ENCODE data around the gene SLC29A3.
"Not testable (repeated sequence)": the region's sequence is repeated elsewhere in the genome, so short reads cannot be mapped to it uniquely, and the experiment has no call there.

The SLC29A3 gene

GRCh38 chr10:71348850-71349249 lies 29.8 kb downstream of the SLC29A3 start:
- no peak for DNase-seq

- no peak for DNase-seq
Measured at GRCh38 chr10:71349406-71349805, 30.3 kb downstream of the SLC29A3 start.

DNA sequence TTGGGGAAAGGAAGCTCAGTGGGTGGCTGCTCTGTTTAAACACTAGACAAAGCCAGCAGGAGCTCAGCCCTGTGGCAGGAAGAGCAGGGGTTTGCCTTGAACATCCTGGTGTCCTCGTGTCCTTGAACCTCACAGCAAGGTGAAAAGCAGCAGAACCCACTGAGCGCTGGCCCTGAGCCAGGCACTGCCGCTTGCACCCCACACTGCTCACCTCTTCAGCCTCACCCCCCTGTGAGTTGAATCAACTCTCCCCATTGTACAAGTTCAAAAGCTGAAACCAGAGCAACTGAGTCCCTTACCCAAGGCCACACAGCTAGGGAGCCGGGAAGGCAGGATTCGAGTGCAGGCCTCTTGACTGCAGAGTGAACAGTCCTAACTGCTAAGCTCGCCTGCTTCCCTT lies 32.0 kb downstream of the SLC29A3 start:
- DNase-seq: no peak

GRCh38 chr10:71351628-71352319 lies 32.7 kb downstream of the SLC29A3 start:
- no peak for DNase-seq

GRCh38 chr10:71353639-71354038 lies 34.6 kb downstream of the SLC29A3 start:
- no peak for DNase-seq

- no peak for DNase-seq
Measured at GRCh38 chr10:71354776-71355175, 35.7 kb downstream of the SLC29A3 start.

- DNase-seq: no peak
Measured at GRCh38 chr10:71355886-71356285, 36.8 kb downstream of the SLC29A3 start.

DNA sequence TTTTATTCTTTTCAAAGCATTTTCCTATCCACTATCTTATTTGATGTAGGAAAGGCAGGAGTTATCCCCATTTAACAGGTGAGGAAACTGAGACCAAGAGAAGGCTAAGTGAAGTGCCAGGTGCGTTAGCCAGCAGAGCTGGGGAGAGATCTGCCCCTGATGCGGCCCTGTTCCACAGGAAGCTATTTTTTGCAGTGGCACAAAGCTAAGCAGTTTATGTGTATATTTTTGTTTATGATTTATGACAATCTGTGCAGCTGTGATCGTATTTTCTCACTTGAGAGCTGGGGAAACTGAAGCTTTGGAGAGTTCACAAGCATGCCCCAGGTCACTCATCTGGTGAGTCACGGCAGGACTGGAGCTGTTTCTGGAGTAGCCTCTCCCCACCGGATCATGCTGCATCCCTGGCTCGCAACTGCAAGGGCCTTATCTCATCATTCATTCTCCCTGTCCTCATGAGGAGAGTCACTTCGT lies 38.8 kb downstream of the SLC29A3 start:
- no peak for DNase-seq

- no peak for DNase-seq
Measured at GRCh38 chr10:71358277-71358676, 39.2 kb downstream of the SLC29A3 start.

- DNase-seq: not testable (repeated sequence)
Measured at GRCh38 chr10:71358906-71359305, 39.8 kb downstream of the SLC29A3 start.

GRCh38 chr10:71359364-71360046 lies 40.4 kb downstream of the SLC29A3 start:
- DNase-seq: no peak

DNA sequence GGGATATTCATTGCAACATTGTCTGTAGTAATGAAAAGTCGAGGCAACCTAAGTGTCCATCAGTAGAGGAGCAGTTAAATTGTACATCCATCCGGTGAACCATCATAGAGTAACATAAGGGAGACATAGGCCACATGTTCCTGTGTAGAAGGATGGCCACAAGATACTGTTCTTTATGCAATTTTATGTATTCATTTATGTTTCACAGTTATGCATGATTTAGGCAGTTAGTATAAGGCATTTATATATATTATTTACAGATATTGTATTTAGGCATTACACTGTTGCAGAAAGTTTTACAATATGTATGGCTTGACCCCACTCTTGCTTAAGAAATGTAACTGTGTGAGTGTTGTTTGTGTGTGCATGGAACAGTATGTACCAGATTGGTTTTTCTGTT lies 41.7 kb downstream of the SLC29A3 start:
- DNase-seq: no peak

DNA sequence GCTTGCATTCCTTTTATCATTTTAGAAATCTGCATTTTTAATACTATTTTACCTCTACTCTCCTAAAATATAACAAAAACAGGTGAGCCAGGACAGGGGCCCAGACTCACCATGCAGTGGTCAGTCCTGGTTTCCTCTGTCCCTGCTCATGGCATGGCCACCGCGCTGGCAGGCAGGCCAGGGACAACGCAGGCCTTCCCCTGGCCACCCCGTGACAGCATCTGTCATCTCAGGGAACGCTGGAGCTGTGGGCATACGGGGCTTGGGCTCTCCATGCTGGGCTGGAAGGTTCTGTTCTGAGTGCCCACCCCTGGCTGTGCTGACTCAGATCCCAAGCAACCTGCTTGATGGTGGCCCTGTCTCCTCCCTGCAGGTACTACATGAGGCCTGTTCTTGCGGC lies 42.5 kb downstream of the SLC29A3 start:
- no peak for DNase-seq

GRCh38 chr10:71362141-71362540 lies 43.1 kb downstream of the SLC29A3 start:
- no peak for DNase-seq

- no peak for DNase-seq
Measured at GRCh38 chr10:71363936-71364335, 44.9 kb downstream of the SLC29A3 start.

DNA sequence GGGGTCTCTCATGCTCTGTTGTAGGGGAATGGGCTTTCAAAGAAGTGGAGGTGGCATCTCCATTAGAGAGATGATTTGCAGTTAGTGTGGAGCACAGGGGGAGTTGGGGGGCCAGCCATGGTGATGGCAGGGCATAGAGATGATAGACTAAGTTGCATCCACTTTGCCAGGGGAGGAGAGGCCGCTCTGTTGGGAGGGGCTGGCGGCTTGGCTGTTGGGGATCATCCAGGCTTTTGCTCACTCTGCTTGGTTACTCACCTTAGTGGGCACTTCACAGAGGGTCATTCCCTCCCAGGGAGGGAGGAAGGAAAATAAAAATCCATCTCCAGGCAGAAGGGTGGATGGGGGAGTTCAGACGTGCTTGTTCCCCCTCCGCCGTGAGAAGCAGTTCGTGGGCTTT lies 46.3 kb downstream of the SLC29A3 start:
- DNase-seq: no peak

DNA sequence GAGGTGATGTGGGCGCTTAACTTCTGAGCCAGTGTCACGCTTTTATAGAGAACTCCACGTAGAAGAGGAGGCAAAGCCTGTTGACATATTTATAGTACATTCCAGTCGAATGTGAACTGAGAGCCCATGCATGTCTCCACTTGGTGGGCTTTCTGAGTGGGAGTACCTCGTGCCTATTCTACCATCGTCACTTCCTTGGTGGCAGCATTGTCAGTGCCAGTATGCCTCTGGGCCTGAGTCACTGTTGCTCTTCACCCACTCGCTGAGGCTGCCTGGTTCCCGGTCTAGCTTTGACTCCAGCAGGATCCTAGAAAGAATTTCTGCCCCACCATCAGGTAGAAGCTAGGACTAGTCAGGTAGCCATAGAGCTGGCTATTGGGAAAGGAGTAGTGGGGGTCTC lies 47.6 kb downstream of the SLC29A3 start:
- no peak for DNase-seq

DNA sequence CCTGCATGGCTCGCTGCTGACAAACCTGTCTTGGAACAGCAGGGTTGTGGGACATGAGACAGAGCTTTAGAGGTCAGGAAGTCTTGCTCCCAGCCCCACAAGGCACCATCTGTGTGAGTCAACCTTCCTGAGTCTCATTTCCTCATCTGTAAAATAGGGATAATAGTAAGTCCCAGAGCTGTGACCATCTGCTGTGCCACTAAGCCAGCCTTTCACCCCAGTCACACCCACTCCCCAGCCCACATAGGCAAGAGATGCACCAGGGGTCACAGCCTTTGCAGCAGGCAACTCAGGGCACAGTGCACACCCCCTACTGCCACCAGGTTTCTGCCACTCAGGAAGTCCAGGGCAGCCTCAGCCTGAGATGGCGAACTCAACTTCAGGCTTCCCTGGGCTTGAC lies 48.2 kb downstream of the SLC29A3 start:
- no peak for DNase-seq

DNA sequence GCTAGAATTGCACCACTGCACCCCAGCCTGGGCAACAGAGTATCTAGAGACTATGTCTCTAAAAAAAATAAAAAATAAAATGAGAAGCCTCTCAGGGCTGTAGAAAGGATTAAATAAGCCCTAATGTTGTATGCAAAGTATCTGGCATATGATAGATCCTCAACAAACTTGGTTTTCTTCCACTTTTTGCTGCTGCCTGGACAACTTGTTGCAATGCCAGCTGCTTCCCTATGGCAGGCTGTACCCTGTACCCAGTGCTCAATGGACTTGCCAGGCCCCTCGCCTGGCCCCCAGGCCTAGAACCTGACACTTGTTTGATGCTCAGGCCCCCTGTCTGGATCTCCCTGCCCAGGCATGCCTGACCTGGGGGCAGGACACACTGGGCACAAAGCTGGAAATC lies 49.1 kb downstream of the SLC29A3 start:
- DNase-seq: no peak

GRCh38 chr10:71368643-71369042 lies 49.6 kb downstream of the SLC29A3 start:
- no peak for DNase-seq

DNA sequence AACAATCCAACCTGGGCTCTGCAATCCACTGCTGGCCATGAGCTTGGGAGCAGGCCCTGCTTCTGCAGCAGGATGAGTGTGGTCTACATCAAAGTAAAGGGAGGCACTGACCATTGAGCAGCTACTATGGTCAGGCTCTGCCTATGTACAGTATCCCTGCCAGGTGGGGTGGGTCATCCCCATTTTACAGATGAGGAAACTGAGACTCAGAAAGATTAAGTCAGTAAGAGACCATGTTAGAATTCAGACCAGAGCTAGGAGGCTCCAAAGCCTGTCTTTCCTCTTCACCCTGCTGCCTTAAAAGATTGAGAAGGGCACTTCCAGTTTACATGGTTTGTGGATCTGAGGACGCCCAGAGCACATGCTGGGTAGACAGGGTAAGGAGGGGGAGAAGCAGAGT lies 50.5 kb downstream of the SLC29A3 start:
- DNase-seq: no peak

DNA sequence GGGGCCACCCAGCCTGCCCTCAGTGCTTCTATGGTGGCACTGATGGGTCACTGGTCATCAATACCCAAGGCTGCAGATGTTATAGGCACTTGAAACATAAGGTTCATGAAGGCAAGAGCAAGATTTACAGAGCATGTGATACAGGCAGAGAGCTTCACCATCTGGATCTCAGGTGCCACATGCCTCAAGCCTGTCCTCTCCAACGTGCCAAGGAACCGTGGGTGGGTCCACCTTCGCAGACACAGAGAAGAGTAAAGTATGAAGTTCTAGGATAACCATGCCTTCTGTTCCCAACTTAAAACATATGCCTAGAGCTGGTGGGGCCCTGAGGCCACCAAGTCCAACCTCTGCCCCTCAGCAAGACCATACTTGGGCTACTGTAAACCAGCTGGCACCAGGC lies 51.0 kb downstream of the SLC29A3 start:
- DNase-seq: no peak

DNA sequence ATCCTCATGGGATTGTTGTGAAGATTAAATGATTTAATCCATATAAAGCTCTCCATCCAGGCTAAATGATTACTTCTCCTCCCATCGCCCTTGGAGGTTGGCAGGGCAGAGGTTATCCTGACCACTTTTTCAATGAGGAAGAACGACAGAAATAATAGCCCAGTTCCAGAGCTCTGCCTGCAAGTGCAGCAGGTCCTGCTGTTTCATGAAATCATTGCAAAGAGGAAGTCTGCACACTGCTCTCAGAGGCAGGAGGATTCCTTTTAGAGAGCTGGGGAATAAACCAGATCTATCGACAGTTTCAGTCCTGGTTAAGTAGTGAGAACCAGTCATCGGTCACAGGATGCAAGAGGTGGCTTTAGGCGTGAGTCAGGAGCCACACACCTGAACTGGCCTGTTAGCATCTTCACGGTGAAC lies 52.7 kb downstream of the SLC29A3 start:
- DNase-seq: no peak

DNA sequence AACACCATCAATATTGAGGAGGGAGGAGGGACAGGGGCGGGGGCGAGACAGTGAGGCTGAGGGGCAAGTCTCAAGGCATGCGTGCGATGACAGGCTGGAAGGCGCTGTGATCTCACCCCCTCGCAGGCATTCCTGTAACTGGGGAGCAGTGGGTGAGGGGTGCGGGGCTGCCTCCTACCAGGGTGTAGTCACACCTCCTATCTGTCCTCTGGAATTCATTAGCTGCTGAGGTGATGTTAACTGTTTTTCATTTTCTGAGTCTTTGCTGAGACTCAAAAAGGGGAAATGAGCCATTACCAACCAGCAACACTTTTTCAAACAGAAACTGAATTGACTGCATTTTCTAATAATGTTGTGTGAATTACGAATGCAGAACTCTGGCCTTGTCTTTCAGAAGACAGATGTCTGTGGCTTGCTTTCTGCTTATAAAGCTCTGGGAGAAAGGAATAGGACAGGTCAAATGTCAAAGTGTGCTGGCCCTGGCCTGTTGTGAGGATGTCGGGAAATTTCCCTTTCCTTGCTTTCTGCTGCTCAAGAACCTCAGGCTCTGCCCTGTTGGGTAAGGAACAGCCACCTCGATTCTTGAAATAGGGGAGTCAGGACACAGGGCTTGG lies 53.9 kb downstream of the SLC29A3 start:
- DNase-seq: no peak
